ENCODE results near the gene NDUFS5. TPM values are rescaled to one million over a fixed set of nuclear protein-coding genes. Genes with fewer than 3 reads are reported as not detected.
"Not testable (repeated sequence)": the region's sequence is repeated elsewhere in the genome, so short reads cannot be mapped to it uniquely, and the experiment has no call there.

The NDUFS5 gene
- total RNA-seq, 1 experiment from 2014 or later, result 1,210 TPM

DNA sequence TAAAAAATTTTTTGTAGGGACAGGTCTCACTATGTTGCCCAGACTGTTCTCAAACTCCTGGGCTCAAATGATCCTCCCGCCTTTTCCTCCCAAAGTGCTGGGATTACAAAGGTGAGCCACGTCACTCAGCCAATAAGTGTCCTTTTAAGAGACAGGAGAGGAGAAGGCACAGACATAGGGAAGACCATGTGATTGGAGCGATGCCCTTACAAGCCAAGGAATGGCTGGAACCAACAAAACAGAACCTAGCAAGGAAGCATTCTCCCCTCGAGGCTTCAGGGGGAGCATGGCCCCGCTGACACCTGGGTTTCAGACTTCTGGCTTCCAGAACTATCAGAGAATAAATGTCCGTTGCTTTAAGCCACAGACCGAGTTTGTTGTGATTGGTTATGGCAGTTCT, 37.0 kb downstream of the NDUFS5 start:
- no peak for DNase-seq (ENCODE audit: low spot score)

GRCh38 chr1:39063775-39064174, 37.6 kb downstream of the NDUFS5 start:
- DNase-seq (ENCODE audit: low spot score), result no peak

GRCh38 chr1:39065542-39065941, 39.4 kb downstream of the NDUFS5 start:
- DNase-seq (ENCODE audit: low spot score), result no peak

GRCh38 chr1:39068227-39068626, 42.1 kb downstream of the NDUFS5 start:
- DNase-seq (ENCODE audit: low spot score), result not testable (repeated sequence)

GRCh38 chr1:39071557-39071956, 45.4 kb downstream of the NDUFS5 start:
- DNase-seq (ENCODE audit: low spot score), result not testable (repeated sequence)

DNA sequence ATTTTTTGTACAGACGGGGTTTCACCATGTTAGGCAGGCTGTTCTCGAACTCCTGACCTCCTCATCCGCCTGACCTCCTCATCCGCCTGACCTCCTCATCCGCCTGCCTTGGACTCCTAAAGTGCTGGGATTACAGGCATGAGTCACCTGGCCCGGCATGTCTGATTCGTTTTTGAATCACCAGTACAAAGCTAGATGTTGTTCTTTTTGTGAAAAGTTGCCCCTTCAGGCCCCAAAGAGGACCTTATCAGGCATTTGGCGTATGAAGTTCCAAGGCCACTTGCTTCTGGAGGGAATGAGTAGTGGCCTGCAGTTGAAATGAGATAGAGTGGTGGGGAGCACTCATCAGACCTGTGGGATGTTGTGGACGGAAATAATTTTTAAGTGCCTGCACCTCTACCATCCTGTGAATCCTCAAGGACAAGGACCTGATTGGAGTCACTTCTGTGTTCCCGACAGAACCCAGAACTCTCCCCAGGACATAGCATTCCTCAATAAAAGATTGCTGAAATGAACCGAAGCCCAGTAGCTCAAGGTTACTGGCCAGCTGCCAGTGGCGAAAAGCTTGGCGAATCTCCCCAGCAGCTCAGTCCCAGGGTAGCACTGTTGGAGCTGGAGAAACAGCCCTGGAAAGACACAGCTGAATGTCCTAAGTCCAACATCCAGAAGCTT, 50.1 kb downstream of the NDUFS5 start:
- peak; percentile 47 for DNase-seq (ENCODE audit: low spot score)

- DNase-seq (ENCODE audit: low spot score), result no peak
Measured at GRCh38 chr1:39076799-39077148, 50.6 kb downstream of the NDUFS5 start.

- DNase-seq (ENCODE audit: low spot score), result no peak
Measured at GRCh38 chr1:39080269-39080826, 54.2 kb downstream of the NDUFS5 start.

DNA sequence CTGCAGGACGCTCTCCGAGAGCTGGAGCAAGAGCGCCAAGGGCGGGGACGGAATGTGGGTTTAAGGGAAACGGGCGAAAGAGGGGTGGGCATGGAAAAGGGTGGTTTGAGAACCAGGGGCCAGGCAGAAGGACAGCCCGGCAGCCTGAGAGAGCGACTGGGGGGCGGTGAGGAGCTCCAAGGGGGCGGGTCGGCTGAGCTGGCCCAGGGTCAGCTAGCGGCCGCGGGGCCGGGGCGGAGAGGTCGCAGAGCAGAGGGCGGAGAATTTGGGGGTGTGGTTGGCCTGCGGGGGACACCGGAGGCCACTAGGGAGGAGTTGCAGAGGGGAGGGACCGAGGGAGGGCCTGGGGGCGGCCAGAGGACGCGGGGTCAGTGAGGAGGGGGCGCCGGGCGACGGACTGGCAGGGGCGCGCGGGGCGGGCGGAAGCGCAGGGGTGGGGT, 54.7 kb downstream of the NDUFS5 start:
- DNase-seq (ENCODE audit: low spot score), result no peak

- DNase-seq (ENCODE audit: low spot score), result no peak
Measured at GRCh38 chr1:39081271-39082009, 55.3 kb downstream of the NDUFS5 start.

GRCh38 chr1:39082010-39082799, 56.1 kb downstream of the NDUFS5 start:
- no peak for DNase-seq (ENCODE audit: low spot score)

- no peak for DNase-seq (ENCODE audit: low spot score)
Measured at GRCh38 chr1:39082811-39083576, 56.8 kb downstream of the NDUFS5 start.

GRCh38 chr1:39084191-39084590, 58.0 kb downstream of the NDUFS5 start:
- DNase-seq (ENCODE audit: low spot score), result no peak

Other genes starting within 250 kb of the NDUFS5 start
- gene RRAGC, start 166.6 kb upstream of the NDUFS5 start, total RNA-seq (2014; rRNA removed; shearing (Covaris generic)), result 26.0 and 35.3 TPM in 2 replicates
- gene MYCBP, start 153.0 kb upstream of the NDUFS5 start, total RNA-seq (2014; rRNA removed; shearing (Covaris generic)), result 15.2 and 22.3 TPM in 2 replicates
- not detected in 2 replicates for gene GJA9, start 144.8 kb upstream of the NDUFS5 start, total RNA-seq (2014; rRNA removed; shearing (Covaris generic))
- gene RHBDL2, start 84.5 kb upstream of the NDUFS5 start, total RNA-seq (2014; rRNA removed; shearing (Covaris generic)), result 1.2 and 3.3 TPM in 2 replicates
- 61.3 and 64.5 TPM in 2 replicates for gene AKIRIN1, start 35.1 kb upstream of the NDUFS5 start, total RNA-seq (2014; rRNA removed; shearing (Covaris generic))
- 196 and 256 TPM in 2 replicates for gene MACF1, start 178.3 kb downstream of the NDUFS5 start, total RNA-seq (2014; rRNA removed; shearing (Covaris generic))